HG03378 (cell line): ENCODE data around the gene ACOX3.

Source experiments
- ATAC-seq: cut with Tn5 transposase; IDR thresholded peaks from one replicate; pipeline ENCODE4 v1.9.1; 2021; ENCODE audit warnings: mild to moderate bottlenecking, moderate library complexity; ENCODE audit not compliant: unreplicated experiment

The ACOX3 gene

DNA sequence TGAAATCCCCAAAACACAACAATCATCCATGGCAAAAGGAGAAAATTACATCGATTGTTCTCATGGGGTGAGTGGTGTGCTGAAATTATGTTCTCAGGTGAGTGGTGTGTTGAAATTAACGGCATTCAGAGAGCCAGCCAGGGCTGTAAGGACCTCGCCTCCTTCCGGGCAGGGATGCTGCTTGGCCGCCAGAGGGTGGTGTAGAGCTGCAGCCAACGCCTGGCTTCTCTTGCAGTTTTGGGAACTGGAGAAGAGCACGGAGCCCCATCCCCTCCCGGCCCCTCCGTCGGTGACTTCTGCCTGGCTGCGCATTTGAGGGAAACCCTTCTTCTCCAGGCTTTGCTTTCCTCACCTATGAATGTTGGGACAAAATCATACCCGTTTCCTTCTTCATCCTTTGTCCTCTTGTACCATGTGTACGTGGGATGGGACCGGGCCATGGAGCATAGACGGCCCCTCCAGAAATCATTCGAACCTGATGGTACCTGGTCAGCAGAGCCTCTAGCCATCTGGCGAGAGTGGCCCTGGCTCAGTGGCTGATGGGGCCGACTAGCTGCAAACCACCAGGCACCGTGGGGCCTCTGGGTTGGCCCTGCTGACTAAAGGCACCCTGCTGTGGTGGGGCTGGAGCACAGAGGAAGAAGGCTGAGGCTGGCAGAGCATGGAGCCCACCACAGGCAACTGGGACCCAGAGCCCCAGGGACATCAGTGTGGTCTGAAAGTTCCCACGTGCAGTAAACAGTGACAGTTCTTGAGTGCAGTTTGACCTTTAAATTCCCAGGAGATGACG, 28.4 kb upstream of the ACOX3 start:
- peak; percentile 71 for ATAC-seq

DNA sequence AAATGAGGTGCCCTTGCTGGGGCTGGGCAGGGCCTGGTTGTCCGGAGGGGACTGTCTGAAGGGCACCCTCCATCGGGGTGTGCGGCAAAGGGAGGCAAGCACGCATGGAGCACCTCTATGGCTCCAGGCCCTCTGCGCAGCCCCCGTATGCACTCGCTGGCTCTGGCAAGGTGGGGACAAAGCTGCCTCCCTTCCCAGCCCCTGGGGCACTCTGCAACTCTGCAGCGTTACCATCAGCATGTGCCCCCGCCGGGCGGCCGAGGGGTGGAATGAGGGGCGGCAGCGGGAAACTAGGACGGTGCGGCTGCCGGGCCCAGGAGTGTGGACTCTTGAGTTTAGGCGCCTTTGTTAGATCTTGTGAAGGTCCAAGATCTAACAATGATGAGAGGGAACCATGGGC, 26.5 kb upstream of the ACOX3 start:
- no peak for ATAC-seq

DNA sequence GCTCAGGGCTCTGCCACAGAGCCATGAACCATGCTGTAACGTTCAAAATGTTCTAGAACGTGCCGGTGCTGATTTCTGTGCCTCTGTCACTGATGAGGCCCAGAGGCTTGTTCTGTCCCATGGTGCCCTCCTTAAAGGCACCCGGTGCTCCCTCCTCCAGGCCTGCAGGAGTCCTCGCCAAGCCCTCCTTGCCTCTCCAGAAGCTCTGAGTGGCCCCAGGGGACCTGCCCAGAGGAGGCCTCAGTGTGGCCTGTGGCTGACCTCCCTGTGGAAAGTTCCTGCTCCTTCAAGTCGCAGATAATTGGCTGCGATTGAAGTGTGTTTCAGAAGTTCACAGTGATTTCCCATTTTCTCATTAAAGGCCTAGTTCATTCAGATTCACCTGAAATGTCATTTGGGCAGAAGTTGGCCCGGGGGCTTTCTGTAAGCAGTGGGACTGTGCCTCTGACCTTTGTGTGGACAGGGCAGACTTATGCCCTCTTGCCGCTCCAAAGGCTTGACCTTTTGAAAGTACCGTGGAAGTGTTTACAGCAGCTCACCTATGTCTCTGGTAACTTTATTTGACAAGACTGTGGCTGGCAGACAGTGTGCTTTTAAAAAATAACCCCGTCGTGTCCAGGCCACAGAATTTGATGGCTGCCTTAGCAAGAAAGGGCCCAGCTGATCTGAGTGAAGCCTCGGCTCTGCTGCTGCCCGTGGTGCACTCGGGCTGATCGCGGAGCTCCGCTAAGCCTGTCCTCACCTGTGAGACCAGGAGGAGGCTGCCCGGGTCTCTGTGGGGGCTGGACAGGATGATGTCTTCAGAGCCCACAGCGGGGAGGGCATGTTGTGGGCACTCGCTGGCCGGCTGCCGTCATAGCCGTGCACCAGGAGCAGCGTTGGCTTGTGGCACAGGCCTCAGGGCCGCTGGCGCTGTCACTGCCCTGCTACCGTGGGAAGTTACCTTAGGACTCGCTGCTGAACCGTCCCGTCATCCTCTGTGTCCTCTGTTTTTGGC, 25.4 kb upstream of the ACOX3 start:
- no peak for ATAC-seq

DNA sequence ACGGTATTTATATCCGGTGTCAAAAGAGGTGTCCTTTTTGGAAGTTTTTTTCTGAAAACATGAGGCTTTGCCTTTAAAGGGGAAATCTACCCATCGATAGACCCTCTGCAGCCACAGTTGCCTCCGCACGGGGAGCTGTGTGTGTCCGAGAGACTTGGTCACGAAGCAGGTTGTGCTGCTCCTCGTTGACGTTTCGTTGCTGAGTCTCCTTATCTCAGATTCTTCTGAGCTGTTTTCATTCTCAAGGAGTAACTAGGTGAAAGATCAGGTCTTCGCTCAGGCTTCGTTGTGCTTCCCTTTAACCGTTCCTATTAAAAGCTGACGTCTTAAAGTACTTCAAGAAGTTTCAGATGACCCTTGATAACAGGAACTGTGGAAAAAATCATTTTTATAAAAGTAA, 23.9 kb upstream of the ACOX3 start:
- ATAC-seq = no peak

DNA sequence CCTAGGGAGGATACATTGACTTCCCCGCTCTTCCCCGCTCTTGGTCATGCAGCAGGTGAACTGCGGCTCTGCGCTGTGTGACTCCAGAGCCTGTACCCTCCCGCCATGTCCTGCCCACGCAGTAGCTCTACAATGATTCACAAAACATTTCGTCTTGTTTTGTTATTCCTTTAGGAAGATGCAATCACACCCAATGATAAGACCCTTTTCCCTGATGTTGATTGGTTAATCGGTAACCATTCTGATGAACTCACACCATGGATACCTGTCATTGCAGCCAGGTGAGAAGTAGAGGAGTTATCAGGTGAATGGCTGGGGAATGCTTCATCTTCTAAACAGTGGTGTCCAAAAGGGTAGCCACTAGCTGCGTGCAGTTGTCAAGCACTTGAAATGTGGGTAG, 23.3 kb upstream of the ACOX3 start:
- ATAC-seq = no peak

DNA sequence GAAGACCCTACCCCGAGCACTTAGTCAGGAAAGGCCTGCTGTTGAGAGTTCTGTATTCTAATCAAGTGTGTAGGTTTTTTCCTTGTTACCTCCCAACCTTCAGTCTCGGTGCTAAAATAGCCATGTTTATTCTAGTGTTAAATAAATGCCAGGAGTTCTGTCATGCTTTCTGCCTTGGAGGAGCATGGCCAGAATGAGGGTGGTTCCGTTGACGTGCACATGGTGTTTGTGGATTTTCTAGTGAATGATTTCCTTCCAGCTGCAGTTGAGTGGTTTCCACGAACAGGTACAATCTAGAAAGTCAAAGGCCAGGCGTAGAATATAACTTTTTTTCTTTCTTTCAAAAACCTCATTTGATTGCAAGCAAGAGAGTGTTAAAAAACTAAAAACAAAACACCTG, 21.1 kb upstream of the ACOX3 start:
- ATAC-seq = no peak

DNA sequence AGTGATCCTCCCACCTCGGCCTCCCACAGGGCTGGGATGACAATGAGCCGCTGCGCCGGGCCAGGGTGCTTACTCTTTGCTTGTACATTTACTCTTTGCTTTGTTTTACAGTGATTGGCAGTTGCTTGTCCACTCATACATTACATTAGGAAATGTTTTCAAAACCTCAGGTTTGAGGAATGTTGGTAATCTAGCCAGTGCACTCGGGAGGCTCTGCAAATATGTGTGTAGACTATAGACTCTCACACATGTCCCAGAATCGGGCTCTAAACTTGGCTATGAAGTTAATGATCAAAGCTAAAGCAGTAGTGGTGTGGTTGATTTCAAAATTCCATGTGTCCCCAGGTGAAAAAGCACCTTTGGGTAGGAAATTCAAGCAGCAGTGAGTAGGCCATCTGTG, 20.6 kb upstream of the ACOX3 start:
- no peak for ATAC-seq

DNA sequence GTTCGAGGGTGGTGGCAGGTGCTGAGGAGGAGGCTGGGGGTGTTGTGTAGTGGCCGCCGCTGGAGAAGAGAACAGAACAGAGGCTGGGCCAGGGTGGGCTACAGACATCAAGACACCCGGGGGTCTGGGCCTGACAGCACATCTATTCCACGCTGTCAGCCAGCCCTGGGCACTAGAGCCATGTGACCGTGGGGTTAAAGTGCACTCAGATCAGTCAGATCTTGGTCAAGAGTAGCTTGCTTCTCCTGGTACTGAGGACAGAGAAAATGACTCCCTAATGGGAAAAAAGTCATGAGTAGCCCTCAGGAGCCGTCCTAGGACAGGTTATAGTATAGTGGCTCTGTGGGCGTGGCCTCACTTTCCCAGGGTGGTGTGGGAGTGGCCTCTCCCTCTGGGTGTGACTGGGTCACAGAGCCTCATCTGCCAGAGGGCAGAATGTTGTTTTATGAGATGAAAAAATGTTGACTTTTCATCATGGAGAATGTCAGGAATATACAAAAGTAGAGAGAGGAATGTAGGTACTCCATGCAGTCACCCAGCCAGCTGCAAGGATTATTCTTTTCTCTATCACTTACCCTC, 19.4 kb upstream of the ACOX3 start:
- no peak for ATAC-seq

DNA sequence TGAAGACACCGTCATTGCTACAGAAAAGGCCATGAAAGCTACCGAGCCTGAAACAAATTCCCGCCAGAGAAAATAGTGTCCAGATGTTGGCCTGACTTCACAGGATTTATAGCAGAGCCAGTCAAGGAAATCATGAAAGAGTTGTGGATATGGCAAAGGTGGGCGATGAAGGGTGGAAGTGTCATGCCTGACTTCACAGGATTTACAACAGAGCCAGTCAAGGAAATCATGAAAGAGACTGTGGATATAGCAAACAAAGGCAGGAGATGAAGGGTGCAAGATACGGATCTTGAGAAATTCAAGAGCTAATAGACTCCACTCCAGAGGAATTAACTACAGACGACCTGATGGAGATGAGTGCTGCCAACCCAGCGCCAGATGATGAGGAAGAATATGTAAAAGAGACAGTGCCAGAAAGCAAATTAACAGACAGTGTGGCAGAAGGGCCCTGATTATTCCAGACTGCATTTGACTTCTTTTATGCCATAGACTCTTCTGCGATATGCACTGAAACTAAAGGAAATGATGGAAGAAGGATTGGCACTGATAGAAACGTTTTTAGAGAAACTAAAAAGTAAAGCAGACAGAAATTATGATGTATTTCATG, 17.2 kb upstream of the ACOX3 start:
- no peak for ATAC-seq

DNA sequence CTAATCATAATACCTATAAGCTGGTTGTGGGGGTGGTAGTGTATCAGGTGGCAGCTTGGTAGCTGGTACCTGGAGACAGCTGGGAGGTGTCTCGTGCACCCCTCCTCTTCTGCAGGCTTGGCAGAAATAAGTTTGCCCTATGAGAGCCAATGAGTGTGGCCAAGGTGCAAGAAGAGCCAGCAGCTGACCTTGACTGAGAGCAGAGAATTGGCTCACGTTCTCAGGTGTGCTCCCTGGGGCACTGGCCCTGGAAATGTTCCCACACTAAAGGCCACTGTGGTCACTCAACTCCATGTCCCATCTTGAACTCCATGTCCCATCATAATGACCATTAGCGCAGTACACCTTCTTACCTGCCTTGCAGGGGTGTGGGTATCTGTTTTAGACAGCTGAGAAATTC, 13.4 kb upstream of the ACOX3 start:
- no peak for ATAC-seq

DNA sequence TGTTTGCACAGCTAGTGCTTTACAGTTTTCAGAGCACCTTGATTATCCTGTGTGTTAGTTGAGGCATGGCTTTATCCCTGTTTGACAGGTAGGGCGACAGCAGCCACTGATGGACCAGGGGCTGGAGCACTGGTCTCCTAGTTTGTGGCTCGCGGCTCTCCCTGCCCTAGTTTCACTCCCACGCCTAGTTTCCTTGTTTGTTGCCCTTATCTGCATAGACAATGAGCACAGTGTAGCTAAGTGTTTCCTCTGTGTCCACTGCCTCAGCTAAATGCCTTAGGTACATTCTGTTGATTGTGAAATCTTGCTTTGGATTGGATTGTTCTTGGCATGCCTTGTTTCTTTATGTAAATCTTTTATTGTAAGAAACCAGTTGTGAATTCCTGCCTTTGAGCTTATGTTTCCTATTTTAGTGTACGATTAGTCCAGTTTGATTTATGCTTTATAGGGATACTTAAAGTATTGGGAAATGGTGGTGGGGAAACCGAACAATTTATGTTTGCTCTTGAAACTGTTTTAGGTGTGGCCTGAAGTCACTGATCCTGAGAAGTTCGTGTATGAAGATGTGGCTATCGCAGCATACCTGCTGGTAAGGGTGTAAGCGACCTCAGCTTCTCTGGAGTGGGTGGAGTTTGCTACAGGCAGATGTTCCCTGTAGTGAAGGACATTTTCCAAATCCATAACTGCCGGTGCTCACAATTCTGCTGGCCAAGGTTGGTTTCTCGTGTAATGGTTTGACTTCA, 11.1 kb upstream of the ACOX3 start:
- no peak for ATAC-seq

DNA sequence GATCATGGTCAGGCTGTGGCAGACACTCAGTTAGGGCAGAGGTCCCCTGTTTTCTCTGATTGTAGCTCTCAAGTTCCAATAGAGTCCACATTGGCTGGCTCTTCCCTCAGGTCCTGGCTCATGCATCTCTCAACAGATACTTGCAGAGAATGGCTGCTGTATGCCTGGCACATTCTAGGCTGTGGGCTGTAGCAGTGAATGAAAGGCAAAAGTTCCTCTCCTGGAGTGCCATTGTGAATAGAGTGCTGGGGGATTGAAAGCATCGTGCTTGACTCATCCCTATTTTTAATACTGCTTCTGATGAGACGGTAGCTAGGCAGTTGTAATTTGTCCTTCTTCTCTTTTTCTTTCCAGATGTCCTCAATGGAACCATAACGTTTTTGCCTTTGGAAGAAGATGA, 5.6 kb upstream of the ACOX3 start:
- ATAC-seq = no peak

DNA sequence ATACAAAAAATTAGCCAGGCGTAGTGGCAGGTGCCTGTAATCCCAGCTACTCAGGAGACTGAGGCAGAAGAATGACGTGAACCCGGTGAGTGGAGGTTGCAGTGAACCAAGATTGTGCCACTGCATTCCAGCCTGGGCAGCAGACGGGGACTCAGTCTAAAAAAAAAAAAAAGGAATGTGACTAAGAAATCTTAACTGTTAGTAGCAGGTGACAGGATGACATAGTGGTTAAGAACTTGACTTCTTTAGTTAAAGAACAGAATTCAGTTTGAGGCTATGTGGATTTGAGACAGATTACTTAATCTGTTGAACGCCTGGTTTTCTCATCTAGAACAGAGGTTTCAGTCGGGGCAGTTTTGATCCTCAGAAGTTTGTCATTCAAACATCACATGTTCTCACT, 3.3 kb upstream of the ACOX3 start:
- ATAC-seq = no peak

DNA sequence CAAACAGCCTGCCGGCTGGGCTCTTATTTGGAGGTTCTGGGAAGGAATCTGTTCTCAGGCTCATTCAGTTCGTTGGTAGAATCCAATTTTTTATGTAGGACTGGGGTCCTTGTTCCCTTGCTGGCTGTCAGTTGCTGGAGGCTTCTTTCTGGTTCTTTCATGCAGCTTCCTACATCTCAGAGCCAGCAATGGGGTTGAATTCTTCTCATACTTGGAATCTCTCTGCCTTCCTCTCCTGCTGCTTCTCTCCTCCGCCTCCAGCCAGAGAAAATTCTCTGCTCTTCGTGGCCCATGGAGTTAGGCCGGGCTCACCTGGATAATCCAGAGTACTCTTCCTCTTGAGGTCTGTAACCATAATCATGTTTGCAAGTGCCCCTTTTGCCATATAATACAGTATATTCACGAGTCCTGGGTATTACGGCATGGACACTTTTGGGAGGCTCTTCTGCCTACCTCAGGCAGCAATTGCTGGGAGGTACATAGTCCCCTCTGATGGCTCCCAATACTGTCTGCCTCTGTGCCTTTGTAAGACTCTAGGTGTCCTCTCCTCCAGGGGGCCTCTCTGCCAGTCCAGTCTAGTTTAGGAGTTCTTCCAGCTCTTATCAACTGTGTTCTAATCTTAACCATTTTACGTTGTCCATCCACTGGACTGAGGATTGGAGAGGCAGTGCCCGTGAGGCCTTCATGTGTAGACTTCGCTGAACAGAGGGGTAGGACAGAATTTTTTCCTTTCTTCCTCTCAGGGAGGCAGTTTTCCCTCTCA, 2.3 kb upstream of the ACOX3 start:
- no peak for ATAC-seq

DNA sequence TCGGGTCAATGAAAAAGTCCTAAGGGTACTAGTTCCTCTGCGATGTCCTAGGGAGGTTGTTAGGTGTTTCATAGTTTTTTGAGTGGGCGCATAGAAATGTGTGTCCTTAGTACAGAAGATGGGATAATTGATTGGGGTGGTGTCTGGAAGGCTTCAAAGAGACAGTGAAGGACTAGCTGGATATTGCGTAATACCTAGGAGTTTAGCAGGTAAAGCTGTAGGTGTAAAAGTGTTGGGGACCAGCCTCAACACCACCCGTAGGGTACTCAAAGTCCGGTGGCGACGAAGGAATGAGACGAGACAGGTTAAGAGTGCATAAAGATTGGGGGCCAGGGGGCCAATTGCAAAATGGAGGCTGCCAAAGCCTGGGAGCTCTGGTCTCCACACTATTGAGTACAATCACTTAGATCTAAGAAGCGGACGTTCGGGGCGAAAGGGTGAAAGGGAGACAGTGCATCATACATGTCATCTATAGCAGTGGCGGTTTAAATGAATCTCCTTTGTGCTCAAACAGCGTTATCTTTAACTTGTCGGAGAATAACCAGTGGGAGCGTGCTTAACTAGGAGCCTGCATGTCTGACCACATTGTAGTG, 1.1 kb upstream of the ACOX3 start:
- no peak for ATAC-seq

DNA sequence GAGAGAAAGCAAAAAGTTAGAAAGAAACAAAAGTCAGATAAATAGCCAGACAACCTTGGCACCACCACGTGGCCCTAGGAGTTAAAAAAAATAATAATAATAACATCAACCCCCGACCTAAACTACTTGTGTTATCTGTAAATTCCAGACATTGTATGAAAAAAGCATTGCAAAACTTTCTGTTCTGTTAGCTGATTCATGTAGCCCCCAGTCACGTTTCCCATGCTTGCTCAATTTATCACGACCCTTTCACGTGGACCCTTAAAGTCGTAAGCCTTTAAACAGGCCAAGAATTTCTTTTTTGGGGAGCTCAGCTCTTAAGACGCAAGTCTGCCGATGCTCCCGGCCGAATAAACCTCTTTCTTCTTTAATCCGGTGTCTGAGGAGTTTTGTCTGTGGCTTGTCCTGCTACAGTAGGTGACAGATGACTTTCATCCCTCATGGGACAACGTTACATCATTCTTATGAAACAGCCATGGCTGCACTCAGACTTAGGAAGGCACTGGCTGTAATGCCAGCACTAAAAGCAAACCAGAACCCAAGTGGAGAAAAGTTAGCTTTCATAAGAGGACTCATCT, 520 bp downstream of the ACOX3 start:
- ATAC-seq = peak; percentile 24

DNA sequence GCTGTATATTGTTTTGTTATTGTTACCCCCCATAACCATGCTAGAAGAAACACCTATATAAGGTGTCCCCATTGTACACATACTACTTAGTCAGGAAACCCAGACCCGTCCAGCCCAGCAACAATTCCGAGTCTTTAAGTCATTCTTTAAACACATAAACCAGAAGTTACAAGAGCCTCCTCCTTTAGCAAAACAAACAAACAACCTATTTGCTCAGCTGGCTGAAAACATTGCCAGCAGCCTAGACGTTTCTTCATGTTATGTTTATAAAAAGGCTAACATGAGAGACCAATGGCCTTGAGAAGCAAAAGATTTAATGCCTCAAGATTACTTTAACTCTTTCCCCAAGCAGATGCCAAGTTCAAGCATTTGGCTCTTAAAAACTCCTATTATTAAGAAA, 1.4 kb downstream of the ACOX3 start:
- no peak for ATAC-seq

DNA sequence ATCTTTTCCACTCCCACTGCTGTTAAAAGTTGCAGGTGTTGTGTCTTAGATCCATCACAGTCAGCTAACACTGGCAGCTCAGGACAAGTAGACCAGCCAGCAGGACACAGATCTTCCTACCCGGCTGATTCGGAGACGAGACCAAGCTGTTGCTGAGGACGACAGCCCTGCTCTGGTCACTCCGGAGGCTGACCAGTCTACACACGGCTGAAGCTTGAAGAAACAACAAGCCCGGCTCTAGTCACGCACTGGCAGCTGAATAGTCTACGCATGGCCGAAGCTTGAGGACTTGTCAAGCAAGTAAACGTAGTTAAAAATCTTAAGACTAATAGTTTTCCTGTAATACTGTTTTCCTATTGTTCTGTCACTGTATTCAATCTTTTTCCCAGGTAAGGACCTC, 1.8 kb downstream of the ACOX3 start:
- no peak for ATAC-seq

DNA sequence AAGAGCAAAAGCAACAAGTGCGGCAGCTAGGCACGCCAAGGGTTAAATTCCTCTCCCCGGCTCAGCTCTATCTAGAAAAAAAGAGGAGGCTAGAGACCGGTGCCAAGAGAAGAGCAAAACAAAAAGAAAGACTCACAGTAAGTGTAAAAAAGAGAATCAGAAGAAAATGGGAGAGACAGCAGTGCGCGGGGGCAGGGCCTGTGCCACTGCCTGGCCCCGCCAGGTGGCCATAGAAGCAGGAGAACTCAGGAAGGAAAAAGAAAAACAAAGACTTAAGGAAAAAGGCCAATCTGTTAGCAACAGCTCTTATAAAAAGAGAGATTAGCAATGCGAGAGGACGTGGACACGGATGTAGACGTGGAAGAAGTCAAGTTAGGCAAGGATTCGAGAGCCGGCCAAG, 3.2 kb downstream of the ACOX3 start:
- no peak for ATAC-seq
